NT2/D1 (cell line): ENCODE results near the gene UGT2B10.

Source experiments
- SUZ12 ChIP-seq: IDR thresholded peaks from 2 replicates; pipeline ENCODE4 v1.6.1; 2011; ENCODE audit not compliant: insufficient read length, insufficient read depth; ENCODE audit errors: extremely low read depth
- YY1 ChIP-seq: IDR thresholded peaks from 2 replicates; pipeline ENCODE4 v1.6.1; 2011; ENCODE audit not compliant: insufficient read length, insufficient read depth
- ZNF274 ChIP-seq: IDR thresholded peaks from 2 replicates; pipeline ENCODE4 v1.6.1; 2011; ENCODE audit warnings: mild to moderate bottlenecking, low read depth, low read length

- TF ChIP-seq YY1 (no peak), ZNF274 (no peak), SUZ12 (no peak)
Observed at GRCh38 chr4:68865760-68866159, 50.0 kb downstream of the UGT2B10 start.
